ENCODE measurements around the gene STARD9. TPM values are rescaled to one million over a fixed set of nuclear protein-coding genes. Genes with fewer than 3 reads are reported as not detected.

Gene STARD9
- total and polyA plus RNA-seq, 2 of the 13 experiments (the other 11 are each of a cell fraction or from before 2014, with no cell fraction given): 5.3 to 7.5 TPM

- no peak overlapping the region for H3K27ac ChIP-seq (ENCODE audit: extremely low read length, insufficient read depth, low read length)
- WGBS (ENCODE audit: low lambda C conversion rate): 93% methylated on average over 8 of the region's 8 CpGs
- no peaks in the 10 kb centered on the region for H3K27me3 ChIP-seq (ENCODE audit: control insufficient read depth in 1 of 2, insufficient read depth in 2 of 2, low read length in 2 of 2)
- no peak overlapping the region for H3K9ac ChIP-seq (ENCODE audit: insufficient read depth, low read depth, low read length)
- H3K9me3 ChIP-seq (ENCODE audit: low read length): no peaks in the 10 kb centered on the region
- no peaks in the 10 kb centered on the region for H4K20me1 ChIP-seq (ENCODE audit: insufficient read depth, low read length)
- no peak for DNase-seq (ENCODE audit: low spot score)
- in situ Hi-C loops (cut with HindIII; ENCODE audit: extremely low pct_ligation_motif_present, low pct_unique_long_range_greater_than_20kb) (no loop called here), intact Hi-C loops (cut with micrococcal nuclease; ENCODE audit: unreplicated experiment) (no loop called here)
- TF ChIP-seq ZNF441 (CRISPR knock-in tag; IDR thresholded peaks at IDR 0.05; ENCODE audit: borderline replicate concordance) (no peak), KLF15 (CRISPR knock-in tag; IDR thresholded peaks at IDR 0.05; ENCODE audit: borderline replicate concordance) (no peak), TCF7L2 (IDR thresholded peaks at IDR 0.05; ENCODE audit: low read depth, low read length) (no peak), MAFK (conservative IDR thresholded peaks at IDR 0.05 in 1 of 2, IDR thresholded peaks at IDR 0.05 in 1 of 2; ENCODE audit: low read length in 2 of 2) (no peak), ZNF3 (CRISPR knock-in tag; IDR thresholded peaks at IDR 0.05) (no peak), TOE1 (CRISPR knock-in tag; IDR thresholded peaks at IDR 0.05) (no peak), ZNF205 (CRISPR knock-in tag; IDR thresholded peaks at IDR 0.05) (no peak), THAP7 (CRISPR knock-in tag; IDR thresholded peaks at IDR 0.05) (no peak)
- no peak for ATAC-seq
- FAIRE-seq: no peak
- H3K36me3 ChIP-seq (replicated peaks in 1 of 2; ENCODE audit: control insufficient read depth in 1 of 2, insufficient read depth in 2 of 2, low read length in 2 of 2): peaks cover 0 to 2% of the 10 kb centered on the region in 2 experiments; a peak in 1 of 5 replicates
- H3K79me2 ChIP-seq (ENCODE audit: insufficient read depth, low read length): peaks cover 2% of the 10 kb centered on the region
- no TSS peak for BruUV-seq (replicated peaks)
- POLR2A ChIA-PET: interaction anchor here (2.0 kb wide), 1 partner anchor 8 kb away, joined by 8 read pairs; the partner anchor contains the start of gene STARD9
- CTCF ChIA-PET (ENCODE audit: low intra/inter-chr PET ratio, low total read pairs): no interaction called here
- no peak overlapping the region for H3K4me2 ChIP-seq (ENCODE audit: low read depth, low read length)
- no peak overlapping the region for H2AFZ ChIP-seq (ENCODE audit: low read length)
- peaks cover 42% of the 10 kb centered on the region for H3K4me1 ChIP-seq (ENCODE audit: insufficient read depth, low read length)
- H3K4me3 ChIP-seq (replicated peaks in 1 of 3; ENCODE audit: insufficient read depth in 1 of 3, low read depth in 2 of 3, low read length in 3 of 3): no peak overlapping the region
Measured at GRCh38 chr15:42582569-42583375, 7.4 kb downstream of the STARD9 start.
